ENCODE measurements around the gene MON1B.

- no peak for TF ChIP-seq CTCF (IDR thresholded peaks at IDR 0.05)
- no peak for TF ChIP-seq POLR2A (IDR thresholded peaks at IDR 0.05)
These were observed 16.0 kb downstream of the MON1B start for GRCh38 chr16:77207030-77207429.
